A549 (cell line): ENCODE measurements around the gene TAF3. TPM values are rescaled to one million over a fixed set of nuclear protein-coding genes. Genes with fewer than 3 reads are reported as not detected.

Experiments
- ATAC-seq, 2 experiments: fragments of 200-7000 bp in 1 of 2; fragments of >200 bp in 1 of 2; cut with Nextera tagmentation in 1 of 2; cut with Tn5 transposase in 1 of 2; 3 replicates each; pipeline versions ENCODE4 v1.8.0 to v1.9.1; 2018 to 2020; ENCODE audit warnings: mild to moderate bottlenecking in 1 of 2, moderate library complexity in 1 of 2
- CTCF ChIA-PET: fragments of 300-600 bp; sonication (Branson Sonifier 250); formaldehyde crosslinking; extraction: SDS; loops from one replicate; lab custom pipeline; 2021; ENCODE audit warnings: antibody characterized with exemption, inconsistent platforms; lab: Yijun Ruan, JAX
- POLR2A ChIA-PET: fragments of 350-600 bp; formaldehyde crosslinking; extraction: SDS; loops from one replicate; lab custom pipeline; 2021; ENCODE audit warnings: antibody characterized with exemption, inconsistent platforms; lab: Yijun Ruan, JAX
- DNase-seq, 2 experiments: peaks; one replicate each; pipeline versions ENCODE4 v3.0.0 to v3.0.0-alpha.2; 2011 to 2016; ENCODE audit warnings: low read depth in 1 of 2, low spot score in 1 of 2
- FAIRE-seq: peaks from 2 replicates; lab custom pipeline; 2011; peaks lifted over from hg19 to GRCh38; lab: Jason Lieb, UNC
- H3K27ac ChIP-seq, 2 experiments: fragments of >200 bp; sonication (Bioruptor Twin); formaldehyde crosslinking; 3 replicates each; pipeline ENCODE4 v1.5.1; 2016 to 2017
- H3K4me1 ChIP-seq: fragments of >200 bp; sonication (Bioruptor Twin); formaldehyde crosslinking; 3 replicates; pipeline ENCODE4 v1.6.1; 2016
- H3K4me2 ChIP-seq: fragments of >200 bp; sonication (Bioruptor Twin); formaldehyde crosslinking; 3 replicates; pipeline ENCODE4 v1.6.1; 2016
- H3K4me3 ChIP-seq: fragments of >200 bp; sonication (Bioruptor Twin); formaldehyde crosslinking; 3 replicates; pipeline ENCODE4 v1.5.1; 2016
- H3K9me3 ChIP-seq: fragments of >200 bp; sonication (Bioruptor Twin); formaldehyde crosslinking; 3 replicates; pipeline ENCODE4 v1.6.1; 2016
- CBX2 ChIP-seq: fragments of 200-600 bp; sonication (generic); IDR thresholded peaks from 2 replicates; pipeline ENCODE4 v1.6.1; 2016; ENCODE audit warnings: low read depth, mild to moderate bottlenecking, borderline replicate concordance
- CBX8 ChIP-seq: fragments of 200-600 bp; sonication (generic); IDR thresholded peaks from 2 replicates; pipeline ENCODE4 v1.6.1; 2016
- EHF ChIP-seq: fragments of 250-450 bp; sonication (Bioruptor Pico); IDR thresholded peaks from 2 replicates; pipeline ENCODE4 v1.5.0; 2020; ENCODE audit warnings: mild to moderate bottlenecking
- EHMT2 ChIP-seq: fragments of 200-600 bp; sonication (generic); IDR thresholded peaks from 2 replicates; pipeline ENCODE4 v1.6.1; 2016; ENCODE audit warnings: antibody characterized with exemption, low read depth, mild to moderate bottlenecking, moderate library complexity
- FOXS1 ChIP-seq: fragments of 250-450 bp; sonication (Bioruptor Pico); IDR thresholded peaks from 2 replicates; pipeline ENCODE4 v1.5.0; 2020; ENCODE audit warnings: mild to moderate bottlenecking, moderate library complexity
- HOXA7 ChIP-seq: fragments of 250-450 bp; sonication (Bioruptor Pico); IDR thresholded peaks from 2 replicates; pipeline ENCODE4 v1.5.0; 2020; ENCODE audit warnings: mild to moderate bottlenecking, moderate library complexity
- HOXB5 ChIP-seq: fragments of 250-450 bp; sonication (Bioruptor Pico); IDR thresholded peaks from 2 replicates; pipeline ENCODE4 v1.5.0; 2020; ENCODE audit warnings: mild to moderate bottlenecking, moderate library complexity
- JUN ChIP-seq, 2 experiments: fragments of >200 bp; sonication (Bioruptor Twin); formaldehyde crosslinking; IDR thresholded peaks; 2 replicates in 1 of 2; 3 replicates in 1 of 2; pipeline ENCODE4 v1.6.1; 2016 to 2017
- JUNB ChIP-seq: fragments of >200 bp; sonication (Bioruptor Twin); formaldehyde crosslinking; IDR thresholded peaks from 2 replicates; pipeline ENCODE4 v1.6.1; 2016
- KDM1A ChIP-seq: fragments of 200-600 bp; sonication (generic); IDR thresholded peaks from 2 replicates; pipeline ENCODE4 v1.6.1; 2016; ENCODE audit warnings: low read depth, mild to moderate bottlenecking
- MYC ChIP-seq: IDR thresholded peaks from 2 replicates; pipeline ENCODE4 v1.6.1; 2012; ENCODE audit warnings: mild to moderate bottlenecking, inconsistent platforms, low read length, improper control_type of control experiment, borderline replicate concordance
- NPAS2 ChIP-seq: fragments of 250-450 bp; sonication (Bioruptor Pico); IDR thresholded peaks from 2 replicates; pipeline ENCODE4 v1.8.0; 2022; ENCODE audit warnings: mild to moderate bottlenecking, moderate library complexity, borderline replicate concordance
- POLR2AphosphoS2 ChIP-seq: conservative IDR thresholded peaks from 2 replicates; pipeline ENCODE4 v1.6.1; 2012; ENCODE audit warnings: low read length, improper control_type of control experiment, inconsistent platforms
- RAD21 ChIP-seq, 2 experiments: fragments of >200 bp in 1 of 2; sonication (Bioruptor Twin) in 1 of 2; formaldehyde crosslinking in 1 of 2; IDR thresholded peaks in 1 of 2; conservative IDR thresholded peaks in 1 of 2; 2 replicates in 1 of 2; 3 replicates in 1 of 2; pipeline ENCODE4 v1.6.1; 2012 to 2018; ENCODE audit warnings: inconsistent platforms in 1 of 2
- RCOR1 ChIP-seq: fragments of 150-350 bp; IDR thresholded peaks from 2 replicates; pipeline ENCODE4 v1.6.1; 2014; ENCODE audit warnings: antibody characterized with exemption, low read length, low read depth
- SMC3 ChIP-seq: fragments of >200 bp; sonication (Bioruptor Twin); formaldehyde crosslinking; IDR thresholded peaks from 3 replicates; pipeline ENCODE4 v1.6.1; 2018; ENCODE audit warnings: inconsistent platforms
- ZFP36 ChIP-seq: fragments of 450-650 bp; IDR thresholded peaks from 2 replicates; pipeline ENCODE4 v1.6.1; 2014; ENCODE audit warnings: borderline replicate concordance; ENCODE audit not compliant: partially characterized antibody
- WGBS: methylation state at CpG from one replicate; pipeline ENCODE4 v1.1.6; 2017; ENCODE audit errors: missing lambda C conversion rate; 5-methylcytosine and 5-hydroxymethylcytosine counted together
- polyA plus RNA-seq, 4 experiments: library from polyadenylated mRNA; depleted of rRNA in 3 of 4; stranded (reverse); fragments of >200 nt; fragmentation: RNase III in 1 of 4; extraction: RNeasy Plus Mini Kit Qiagen cat#74134 plus additional on column Dnase treatment in 1 of 4; gene quantifications; 2 replicates in 3 of 4; 3 replicates in 1 of 4; pipeline ENCODE4 v1.2.3, GENCODE V29; 2011 to 2017
- TF ChIP-seq, protein P1 (sequence below): fragments of 150-350 bp; IDR thresholded peaks from 2 replicates; pipeline ENCODE4 v1.6.1; 2014; ENCODE audit warnings: low read depth, mild to moderate bottlenecking, low read length
- TF ChIP-seq, protein P2 (sequence below): IDR thresholded peaks from 2 replicates; pipeline ENCODE4 v1.6.1; 2012
- TF ChIP-seq, protein P3 (sequence below): IDR thresholded peaks from 2 replicates; pipeline ENCODE4 v1.6.1; 2012; ENCODE audit warnings: low read depth, borderline replicate concordance
- TF ChIP-seq, protein P4 (sequence below): fragments of 200-600 bp; sonication (generic); IDR thresholded peaks from 2 replicates; pipeline ENCODE4 v1.6.1; 2016; ENCODE audit warnings: antibody characterized with exemption, mild to moderate bottlenecking, moderate library complexity
- TF ChIP-seq, protein P5 (sequence below): fragments of >200 bp; sonication (Bioruptor Twin); formaldehyde crosslinking; IDR thresholded peaks from 3 replicates; pipeline ENCODE4 v1.5.1; 2016
- TF ChIP-seq, protein P6 (sequence below): fragments of 250-450 bp; sonication (Bioruptor Pico); IDR thresholded peaks from 2 replicates; pipeline ENCODE4 v1.5.0; 2020; ENCODE audit warnings: low read depth, mild to moderate bottlenecking, moderate library complexity

TAF3 gene
- polyA plus RNA-seq, 2 of the 4 experiments (the other 2 are of a cell fraction) = 5.7 to 6.1 TPM

DNA sequence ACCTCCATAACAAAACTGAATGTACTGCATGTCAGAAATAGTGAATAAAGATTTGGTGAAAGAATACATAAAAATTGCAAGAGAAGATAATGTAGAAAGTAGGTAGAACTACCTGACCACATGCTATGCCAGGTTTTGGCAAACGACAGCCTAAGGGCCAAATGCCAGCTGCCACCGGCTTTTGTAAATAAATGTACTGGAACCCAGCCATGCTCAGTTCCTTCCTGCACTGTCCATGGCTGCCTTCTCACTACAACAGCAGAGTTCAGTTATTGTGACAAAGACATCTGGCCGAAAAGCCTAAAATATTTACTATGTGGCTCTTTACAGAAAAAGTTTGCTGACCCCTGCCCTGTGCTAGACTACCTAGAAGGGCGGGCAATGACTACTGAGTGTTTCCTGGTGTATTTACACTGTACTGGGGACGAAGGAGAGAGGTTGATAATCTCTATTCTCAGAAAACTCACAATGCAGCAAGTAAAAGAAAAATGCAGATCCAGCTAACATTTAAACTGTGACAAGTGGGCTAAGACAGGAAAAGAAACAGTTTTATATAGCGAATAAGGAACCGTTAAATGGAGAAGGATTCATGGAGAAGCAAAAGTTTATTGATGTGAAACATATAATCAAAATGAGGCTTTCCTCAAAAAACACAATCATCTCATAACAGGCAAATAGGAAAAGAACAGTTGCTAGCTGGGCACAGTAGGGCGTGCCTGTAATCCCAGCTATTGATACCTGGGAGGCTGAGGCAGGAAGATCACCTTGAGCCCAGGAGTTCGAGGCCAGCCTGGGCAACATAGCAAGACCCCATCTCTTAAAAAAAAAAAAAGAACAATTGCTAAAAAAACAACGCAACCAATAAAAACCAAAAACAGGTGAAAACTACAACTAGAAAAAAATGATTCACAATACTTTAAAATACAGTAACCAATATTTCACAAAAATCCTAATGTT is 44.2 kb upstream of the TAF3 start:
- ATAC-seq (no peak), FAIRE-seq (no peak), DNase-seq (no peak)
- ChIA-PET POLR2A (no interaction called here), CTCF (interaction anchor here (0.7 to 1.0 kb wide), 2 partner anchors 8 to 93 kb away, joined by 3 read pairs; no protein-coding TSS in a partner anchor)
- Histone ChIP-seq H3K4me2 (no peak overlapping the region), H3K4me1 (no peaks in the 10 kb centered on the region), H3K27ac (no peak overlapping the region), H3K9me3 (no peaks in the 10 kb centered on the region), H3K4me3 (no peak overlapping the region)
- TF ChIP-seq CBX2 = no peak
- TF ChIP-seq, protein P1, sequence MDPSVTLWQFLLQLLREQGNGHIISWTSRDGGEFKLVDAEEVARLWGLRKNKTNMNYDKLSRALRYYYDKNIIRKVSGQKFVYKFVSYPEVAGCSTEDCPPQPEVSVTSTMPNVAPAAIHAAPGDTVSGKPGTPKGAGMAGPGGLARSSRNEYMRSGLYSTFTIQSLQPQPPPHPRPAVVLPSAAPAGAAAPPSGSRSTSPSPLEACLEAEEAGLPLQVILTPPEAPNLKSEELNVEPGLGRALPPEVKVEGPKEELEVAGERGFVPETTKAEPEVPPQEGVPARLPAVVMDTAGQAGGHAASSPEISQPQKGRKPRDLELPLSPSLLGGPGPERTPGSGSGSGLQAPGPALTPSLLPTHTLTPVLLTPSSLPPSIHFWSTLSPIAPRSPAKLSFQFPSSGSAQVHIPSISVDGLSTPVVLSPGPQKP = no peak
- TF ChIP-seq, protein P2, sequence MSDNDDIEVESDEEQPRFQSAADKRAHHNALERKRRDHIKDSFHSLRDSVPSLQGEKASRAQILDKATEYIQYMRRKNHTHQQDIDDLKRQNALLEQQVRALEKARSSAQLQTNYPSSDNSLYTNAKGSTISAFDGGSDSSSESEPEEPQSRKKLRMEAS = no peak
- no peak for TF ChIP-seq CBX8
- no peak for TF ChIP-seq HOXB5 (CRISPR knock-in tag)
- TF ChIP-seq HOXA7 = no peak
- no peak for TF ChIP-seq JUN (IDR thresholded peaks at IDR 0.05)
- no peak for TF ChIP-seq KDM1A
- TF ChIP-seq, protein P3, sequence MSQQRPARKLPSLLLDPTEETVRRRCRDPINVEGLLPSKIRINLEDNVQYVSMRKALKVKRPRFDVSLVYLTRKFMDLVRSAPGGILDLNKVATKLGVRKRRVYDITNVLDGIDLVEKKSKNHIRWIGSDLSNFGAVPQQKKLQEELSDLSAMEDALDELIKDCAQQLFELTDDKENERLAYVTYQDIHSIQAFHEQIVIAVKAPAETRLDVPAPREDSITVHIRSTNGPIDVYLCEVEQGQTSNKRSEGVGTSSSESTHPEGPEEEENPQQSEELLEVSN = no peak
- no peak for TF ChIP-seq NPAS2 (CRISPR knock-in tag)
- no peak for TF ChIP-seq RCOR1
- TF ChIP-seq POLR2AphosphoS2 = no peak
- TF ChIP-seq, protein P4, sequence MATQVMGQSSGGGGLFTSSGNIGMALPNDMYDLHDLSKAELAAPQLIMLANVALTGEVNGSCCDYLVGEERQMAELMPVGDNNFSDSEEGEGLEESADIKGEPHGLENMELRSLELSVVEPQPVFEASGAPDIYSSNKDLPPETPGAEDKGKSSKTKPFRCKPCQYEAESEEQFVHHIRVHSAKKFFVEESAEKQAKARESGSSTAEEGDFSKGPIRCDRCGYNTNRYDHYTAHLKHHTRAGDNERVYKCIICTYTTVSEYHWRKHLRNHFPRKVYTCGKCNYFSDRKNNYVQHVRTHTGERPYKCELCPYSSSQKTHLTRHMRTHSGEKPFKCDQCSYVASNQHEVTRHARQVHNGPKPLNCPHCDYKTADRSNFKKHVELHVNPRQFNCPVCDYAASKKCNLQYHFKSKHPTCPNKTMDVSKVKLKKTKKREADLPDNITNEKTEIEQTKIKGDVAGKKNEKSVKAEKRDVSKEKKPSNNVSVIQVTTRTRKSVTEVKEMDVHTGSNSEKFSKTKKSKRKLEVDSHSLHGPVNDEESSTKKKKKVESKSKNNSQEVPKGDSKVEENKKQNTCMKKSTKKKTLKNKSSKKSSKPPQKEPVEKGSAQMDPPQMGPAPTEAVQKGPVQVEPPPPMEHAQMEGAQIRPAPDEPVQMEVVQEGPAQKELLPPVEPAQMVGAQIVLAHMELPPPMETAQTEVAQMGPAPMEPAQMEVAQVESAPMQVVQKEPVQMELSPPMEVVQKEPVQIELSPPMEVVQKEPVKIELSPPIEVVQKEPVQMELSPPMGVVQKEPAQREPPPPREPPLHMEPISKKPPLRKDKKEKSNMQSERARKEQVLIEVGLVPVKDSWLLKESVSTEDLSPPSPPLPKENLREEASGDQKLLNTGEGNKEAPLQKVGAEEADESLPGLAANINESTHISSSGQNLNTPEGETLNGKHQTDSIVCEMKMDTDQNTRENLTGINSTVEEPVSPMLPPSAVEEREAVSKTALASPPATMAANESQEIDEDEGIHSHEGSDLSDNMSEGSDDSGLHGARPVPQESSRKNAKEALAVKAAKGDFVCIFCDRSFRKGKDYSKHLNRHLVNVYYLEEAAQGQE = no peak
- TF ChIP-seq, protein P5, sequence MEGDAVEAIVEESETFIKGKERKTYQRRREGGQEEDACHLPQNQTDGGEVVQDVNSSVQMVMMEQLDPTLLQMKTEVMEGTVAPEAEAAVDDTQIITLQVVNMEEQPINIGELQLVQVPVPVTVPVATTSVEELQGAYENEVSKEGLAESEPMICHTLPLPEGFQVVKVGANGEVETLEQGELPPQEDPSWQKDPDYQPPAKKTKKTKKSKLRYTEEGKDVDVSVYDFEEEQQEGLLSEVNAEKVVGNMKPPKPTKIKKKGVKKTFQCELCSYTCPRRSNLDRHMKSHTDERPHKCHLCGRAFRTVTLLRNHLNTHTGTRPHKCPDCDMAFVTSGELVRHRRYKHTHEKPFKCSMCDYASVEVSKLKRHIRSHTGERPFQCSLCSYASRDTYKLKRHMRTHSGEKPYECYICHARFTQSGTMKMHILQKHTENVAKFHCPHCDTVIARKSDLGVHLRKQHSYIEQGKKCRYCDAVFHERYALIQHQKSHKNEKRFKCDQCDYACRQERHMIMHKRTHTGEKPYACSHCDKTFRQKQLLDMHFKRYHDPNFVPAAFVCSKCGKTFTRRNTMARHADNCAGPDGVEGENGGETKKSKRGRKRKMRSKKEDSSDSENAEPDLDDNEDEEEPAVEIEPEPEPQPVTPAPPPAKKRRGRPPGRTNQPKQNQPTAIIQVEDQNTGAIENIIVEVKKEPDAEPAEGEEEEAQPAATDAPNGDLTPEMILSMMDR = no peak
- TF ChIP-seq MYC = no peak
- TF ChIP-seq SMC3 = no peak
- no peak for TF ChIP-seq JUNB
- WGBS = 76% methylated on average over 10 of the region's 10 CpGs

DNA sequence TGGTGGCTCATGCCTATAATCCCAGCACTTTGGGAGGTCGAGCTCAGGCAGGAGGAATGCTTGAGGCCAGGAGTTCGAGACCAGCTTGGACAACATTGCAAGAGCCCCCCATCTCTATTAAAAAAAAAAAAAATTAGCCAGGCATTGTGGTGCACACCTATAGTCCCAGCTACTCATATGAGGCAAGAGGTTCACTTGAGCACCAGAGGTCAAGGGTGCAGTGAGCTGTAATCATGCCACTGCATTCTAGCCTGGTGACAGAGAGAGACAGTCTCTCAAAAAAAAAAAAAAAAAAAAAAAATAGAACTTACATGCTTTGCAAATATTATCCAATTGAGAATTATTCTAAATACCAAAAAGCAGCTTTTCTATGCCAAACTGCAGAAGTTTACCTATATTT is 41.5 kb upstream of the TAF3 start:
- CTCF ChIA-PET = interaction anchor here (0.6 to 1.1 kb wide), 7 partner anchors 10 to 1573 kb away, joined by 3 to 5 read pairs (median 3); no protein-coding TSS in a partner anchor
- Histone ChIP-seq H3K9me3 (no peaks in the 10 kb centered on the region), H3K4me3 (no peak overlapping the region), H3K27ac (no peak overlapping the region), H3K4me2 (no peak overlapping the region), H3K4me1 (no peaks in the 10 kb centered on the region)
- FAIRE-seq (no peak), ATAC-seq (no peak), DNase-seq (no peak)
- WGBS = 93% methylated on average over 2 of the region's 2 CpGs
- POLR2A ChIA-PET = no interaction called here
- TF ChIP-seq, protein P6, sequence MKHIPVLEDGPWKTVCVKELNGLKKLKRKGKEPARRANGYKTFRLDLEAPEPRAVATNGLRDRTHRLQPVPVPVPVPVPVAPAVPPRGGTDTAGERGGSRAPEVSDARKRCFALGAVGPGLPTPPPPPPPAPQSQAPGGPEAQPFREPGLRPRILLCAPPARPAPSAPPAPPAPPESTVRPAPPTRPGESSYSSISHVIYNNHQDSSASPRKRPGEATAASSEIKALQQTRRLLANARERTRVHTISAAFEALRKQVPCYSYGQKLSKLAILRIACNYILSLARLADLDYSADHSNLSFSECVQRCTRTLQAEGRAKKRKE (CRISPR knock-in tag) = no peak
- TF ChIP-seq RAD21 (conservative IDR thresholded peaks at IDR 0.05 in 1 of 2, IDR thresholded peaks at IDR 0.05 in 1 of 2) (no peak), EHMT2 (no peak), FOXS1 (CRISPR knock-in tag) (no peak), ZFP36 (no peak), EHF (CRISPR knock-in tag) (no peak), JUNB (no peak), CBX2 (no peak)
- TF ChIP-seq, protein P4 = no peak
